GM12892 (cell line): Measurements from ENCODE around the gene METTL25B.

Experiments
- POLR2A ChIP-seq: IDR thresholded peaks from 2 replicates; pipeline ENCODE4 v1.6.1; 2011; ENCODE audit warnings: low read depth, low read length, control low read depth
- POLR2AphosphoS5 ChIP-seq: IDR thresholded peaks from 2 replicates; pipeline ENCODE4 v1.6.1; 2011; ENCODE audit warnings: low read depth, low read length, control low read depth

DNA sequence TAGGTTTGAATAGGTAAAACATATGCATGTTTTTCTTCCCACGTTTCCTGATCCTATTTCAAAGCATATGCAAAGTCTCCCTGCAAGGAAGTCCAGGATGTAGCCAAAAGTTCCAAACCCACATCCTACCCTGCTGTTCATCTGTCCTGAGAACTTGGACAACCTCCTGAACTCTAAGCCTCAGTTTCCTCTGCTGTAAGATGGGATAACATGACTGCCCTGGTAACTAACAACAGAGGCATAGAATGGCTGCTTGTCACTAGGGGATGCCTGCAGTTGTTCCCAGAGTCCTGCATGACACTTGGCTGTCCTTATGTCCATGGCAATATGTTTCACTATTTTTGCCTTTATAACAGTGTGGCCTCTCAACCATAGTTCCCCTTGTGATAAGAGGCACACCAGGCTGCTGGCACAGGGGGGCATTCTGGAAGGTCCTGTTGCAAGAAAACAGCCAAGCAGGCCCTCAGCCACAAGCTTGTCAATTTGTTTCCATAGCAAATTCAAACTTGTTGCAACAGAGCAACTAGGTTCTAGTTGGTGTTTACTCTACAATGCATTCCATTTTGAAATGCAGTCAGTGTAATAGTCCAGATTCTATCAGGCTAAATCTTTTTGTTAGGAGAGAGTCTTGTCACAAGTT is 24.7 kb downstream of the METTL25B start:
- TF ChIP-seq POLR2A (no peak), POLR2AphosphoS5 (no peak)
